Vagina (tissue), 2 donors: ENCODE results near the gene LARP6. TPM values are rescaled to one million over a fixed set of nuclear protein-coding genes. Genes with fewer than 3 reads are reported as not detected.

Source experiments
- DNase-seq, 2 donors: peaks; one replicate each; pipeline ENCODE4 v3.0.0-alpha.2; 2017; ENCODE audit errors: extremely low spot score in 2 of 2
- H3K27ac ChIP-seq: fragments of 200-600 bp; sonication (generic); one replicate; pipeline ENCODE4 v1.5.1; 2019
- H3K27me3 ChIP-seq: fragments of 200-600 bp; sonication (generic); one replicate; pipeline ENCODE4 v1.5.1; 2019
- H3K36me3 ChIP-seq, 2 donors: fragments of 200-600 bp; sonication (generic); one replicate each; pipeline ENCODE4 v1.5.1; 2017 to 2019
- H3K4me1 ChIP-seq: fragments of 200-600 bp; sonication (generic); one replicate; pipeline ENCODE4 v1.5.1; 2019
- H3K4me3 ChIP-seq, 2 donors: fragments of 200-600 bp; sonication (generic); 1 replicate in 1 of 2; 2 replicates in 1 of 2; pipeline ENCODE4 v1.5.1; 2016 to 2019
- H3K9me3 ChIP-seq: fragments of 200-600 bp; sonication (generic); one replicate; pipeline ENCODE4 v1.5.1; 2019
- POLR2A ChIP-seq, 2 donors: fragments of 450-650 bp; IDR thresholded peaks; one replicate each; pipeline ENCODE4 v1.6.1; 2017; ENCODE audit warnings: antibody characterized with exemption in 2 of 2, mild to moderate bottlenecking in 2 of 2, moderate library complexity in 2 of 2
- POLR2AphosphoS5 ChIP-seq, 2 donors: sonication (generic); formaldehyde crosslinking; IDR thresholded peaks; one replicate each; pipeline ENCODE4 v1.9.0; 2017; ENCODE audit warnings: antibody characterized with exemption in 2 of 2, mild to moderate bottlenecking in 2 of 2, low read depth in 1 of 2; ENCODE audit not compliant: insufficient read depth in 1 of 2
- intact Hi-C: fragments of 100-400 bp; cut with DNase I; formaldehyde crosslinking; loops from one replicate; pipeline ENCODE4 v1.15.1; 2023
- total RNA-seq: library from RNA; depleted of rRNA; stranded (reverse); fragments of >200 nt; gene quantifications from one replicate; pipeline ENCODE4 v1.2.3, GENCODE V29; 2016
- TF ChIP-seq, protein P1 (sequence below), 3 experiments: fragments of 450-650 bp in 2 of 3; fragments of 200-600 bp in 1 of 3; sonication (generic) in 1 of 3; IDR thresholded peaks; one replicate each; pipeline ENCODE4 v1.5.1; 2017 to 2019; ENCODE audit warnings: antibody characterized with exemption in 3 of 3, mild to moderate bottlenecking in 2 of 3, moderate library complexity in 2 of 3

The LARP6 gene
- total RNA-seq, 1 donor from 2014 or later, result 50.6 TPM

DNA sequence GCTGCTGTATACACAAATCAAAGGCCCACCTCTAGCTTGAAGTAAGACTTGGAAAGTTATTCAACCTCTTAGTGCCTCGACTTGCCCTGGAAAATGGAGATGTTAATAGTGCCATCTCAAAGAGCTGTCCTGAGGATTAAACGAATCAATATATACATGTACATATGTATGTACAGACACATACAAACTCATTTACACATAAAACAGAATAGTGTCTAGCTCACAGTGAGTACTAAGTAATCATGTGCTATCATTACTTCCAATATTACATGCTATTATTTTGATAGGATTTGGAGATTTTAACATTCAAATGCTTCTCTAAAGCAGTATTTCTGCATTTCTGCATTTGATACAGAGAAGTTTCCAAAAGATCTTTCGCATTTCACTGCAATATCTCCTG, 20.5 kb downstream of the LARP6 start:
- peaks cover 0 to 15% of the 10 kb centered on the region in 2 donors for H3K36me3 ChIP-seq
- peaks cover 41% of the 10 kb centered on the region for H3K4me1 ChIP-seq
- H3K9me3 ChIP-seq, result no peaks in the 10 kb centered on the region
- intact Hi-C loops, result no loop called here
- no peak overlapping the region for H3K4me3 ChIP-seq
- DNase-seq, result peak in 1 of 2 donors; percentile 18
- TF ChIP-seq POLR2AphosphoS5 (IDR thresholded peaks at IDR 0.05; ENCODE audit: insufficient read depth in 1 of 2, low read depth in 1 of 2) (no peak), POLR2A (IDR thresholded peaks at IDR 0.05) (no peak)
- TF ChIP-seq, protein P1, sequence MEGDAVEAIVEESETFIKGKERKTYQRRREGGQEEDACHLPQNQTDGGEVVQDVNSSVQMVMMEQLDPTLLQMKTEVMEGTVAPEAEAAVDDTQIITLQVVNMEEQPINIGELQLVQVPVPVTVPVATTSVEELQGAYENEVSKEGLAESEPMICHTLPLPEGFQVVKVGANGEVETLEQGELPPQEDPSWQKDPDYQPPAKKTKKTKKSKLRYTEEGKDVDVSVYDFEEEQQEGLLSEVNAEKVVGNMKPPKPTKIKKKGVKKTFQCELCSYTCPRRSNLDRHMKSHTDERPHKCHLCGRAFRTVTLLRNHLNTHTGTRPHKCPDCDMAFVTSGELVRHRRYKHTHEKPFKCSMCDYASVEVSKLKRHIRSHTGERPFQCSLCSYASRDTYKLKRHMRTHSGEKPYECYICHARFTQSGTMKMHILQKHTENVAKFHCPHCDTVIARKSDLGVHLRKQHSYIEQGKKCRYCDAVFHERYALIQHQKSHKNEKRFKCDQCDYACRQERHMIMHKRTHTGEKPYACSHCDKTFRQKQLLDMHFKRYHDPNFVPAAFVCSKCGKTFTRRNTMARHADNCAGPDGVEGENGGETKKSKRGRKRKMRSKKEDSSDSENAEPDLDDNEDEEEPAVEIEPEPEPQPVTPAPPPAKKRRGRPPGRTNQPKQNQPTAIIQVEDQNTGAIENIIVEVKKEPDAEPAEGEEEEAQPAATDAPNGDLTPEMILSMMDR (IDR thresholded peaks at IDR 0.05), result no peak
- no peaks in the 10 kb centered on the region for H3K27me3 ChIP-seq
- H3K27ac ChIP-seq, result peak overlapping the region; percentile 84

DNA sequence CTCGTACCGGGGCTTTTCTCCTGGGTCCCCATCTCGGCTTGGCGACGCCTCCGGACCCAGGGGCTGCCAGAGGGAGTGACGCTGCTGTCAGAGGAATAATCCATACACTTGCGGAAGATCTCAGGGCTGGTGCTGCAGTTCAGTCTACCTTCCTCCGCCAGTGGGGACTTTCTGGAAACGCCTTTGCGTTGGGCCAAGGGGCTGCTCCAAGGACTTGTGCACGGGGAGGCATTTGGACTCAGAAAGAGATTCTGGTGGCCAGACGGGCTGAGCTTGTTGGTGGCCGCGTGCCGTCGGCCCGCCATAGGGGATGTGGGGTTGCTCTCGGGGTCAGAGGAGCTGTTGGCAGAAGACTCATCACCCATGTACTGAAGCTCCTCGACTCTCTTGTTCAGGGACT, 21.8 kb downstream of the LARP6 start:
- peaks cover 42% of the 10 kb centered on the region for H3K4me1 ChIP-seq
- peaks cover 0 to 15% of the 10 kb centered on the region in 2 donors for H3K36me3 ChIP-seq
- H3K9me3 ChIP-seq, result no peaks in the 10 kb centered on the region
- TF ChIP-seq, protein P1 (IDR thresholded peaks at IDR 0.05), result no peak
- H3K27me3 ChIP-seq, result no peaks in the 10 kb centered on the region
- H3K4me3 ChIP-seq, result no peak overlapping the region
- intact Hi-C loops, result no loop called here
- peak in 1 of 2 donors; percentile 69 for DNase-seq
- no peak overlapping the region for H3K27ac ChIP-seq

DNA sequence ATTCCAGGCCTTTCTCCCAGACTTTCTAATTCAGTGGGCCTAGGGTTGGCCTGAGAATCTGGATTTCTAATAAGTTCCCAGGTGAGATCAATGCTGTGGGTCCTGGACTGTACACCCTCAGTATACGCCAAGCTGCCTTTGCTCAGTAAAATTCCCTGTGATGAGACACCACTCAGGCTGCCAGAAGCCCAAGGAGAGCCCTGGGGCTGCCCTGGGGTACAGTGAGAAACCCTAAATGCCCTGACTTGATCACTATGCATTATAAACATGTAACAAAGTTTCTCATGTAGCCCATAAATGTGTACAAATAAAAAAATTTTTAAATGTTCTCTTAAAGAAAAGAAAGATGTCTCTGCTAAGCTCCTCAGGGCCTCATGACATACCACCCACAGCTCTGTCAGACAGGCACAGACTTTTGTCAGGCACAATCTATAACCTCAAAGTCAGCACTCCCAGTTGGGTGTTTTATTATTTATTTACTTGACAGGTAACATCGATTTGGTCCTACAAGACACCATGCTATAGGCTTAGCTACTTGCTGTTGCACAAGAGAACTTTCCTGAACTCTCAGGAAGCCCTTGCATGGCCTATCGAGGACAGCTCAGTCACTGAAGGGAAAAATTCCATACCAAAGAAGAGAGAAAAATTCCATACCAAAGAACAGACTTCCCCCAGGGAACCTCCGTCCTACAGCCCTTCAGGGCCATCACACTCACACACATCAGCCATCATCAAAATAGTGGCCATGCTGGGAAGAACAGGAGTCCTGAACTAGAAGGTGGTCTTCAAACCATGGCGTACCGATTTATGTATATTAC, 22.7 kb downstream of the LARP6 start:
- Histone ChIP-seq H3K4me3 (no peak overlapping the region), H3K9me3 (no peaks in the 10 kb centered on the region), H3K27me3 (no peaks in the 10 kb centered on the region), H3K27ac (peak overlapping the region; percentile 26), H3K36me3 (peaks cover 0 to 15% of the 10 kb centered on the region in 2 donors), H3K4me1 (peaks cover 42% of the 10 kb centered on the region)
- TF ChIP-seq POLR2AphosphoS5 (IDR thresholded peaks at IDR 0.05; ENCODE audit: insufficient read depth in 1 of 2, low read depth in 1 of 2) (no peak), POLR2A (IDR thresholded peaks at IDR 0.05) (no peak)
- TF ChIP-seq, protein P1 (IDR thresholded peaks at IDR 0.05), result no peak
- DNase-seq, result no peak
- intact Hi-C loops, result no loop called here

GRCh38 chr15:70830615-70831014, 23.3 kb downstream of the LARP6 start:
- H3K27ac ChIP-seq, result peak overlapping the region; percentile 26
- no peak overlapping the region for H3K4me3 ChIP-seq
- TF ChIP-seq POLR2AphosphoS5 (IDR thresholded peaks at IDR 0.05; ENCODE audit: insufficient read depth in 1 of 2, low read depth in 1 of 2) (no peak), POLR2A (IDR thresholded peaks at IDR 0.05) (no peak)
- TF ChIP-seq, protein P1 (IDR thresholded peaks at IDR 0.05), result no peak
- no peaks in the 10 kb centered on the region for H3K27me3 ChIP-seq
- peaks cover 0 to 15% of the 10 kb centered on the region in 2 donors for H3K36me3 ChIP-seq
- DNase-seq, result no peak
- peaks cover 43% of the 10 kb centered on the region for H3K4me1 ChIP-seq
- intact Hi-C loops, result no loop called here
- no peaks in the 10 kb centered on the region for H3K9me3 ChIP-seq
